Measurements from ENCODE around the gene MLH3.

The MLH3 gene

DNA sequence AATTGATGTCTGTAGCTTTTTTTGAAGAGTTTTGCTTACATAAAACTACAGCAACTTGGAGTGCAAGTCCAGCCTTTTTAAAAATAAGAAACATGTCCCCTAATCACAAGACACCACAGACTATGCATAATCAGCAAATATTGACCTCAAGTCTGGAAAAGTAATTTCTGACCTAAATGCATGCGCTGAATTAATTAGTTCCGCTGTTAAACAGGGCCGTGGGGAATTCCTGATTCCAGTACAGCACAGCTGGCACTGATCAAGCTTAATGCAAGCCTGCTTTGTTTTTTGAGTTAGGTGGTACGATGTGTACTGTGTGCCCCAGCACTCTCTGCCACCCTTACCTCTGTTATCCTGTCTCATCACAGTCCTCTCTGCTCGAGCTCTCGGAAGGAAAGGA is 9.2 kb downstream of the MLH3 start:
- no peak overlapping the region for H2AFZ ChIP-seq (ENCODE audit: low read length)
- no peak for TF ChIP-seq EZH2phosphoT487 (IDR thresholded peaks at IDR 0.05; ENCODE audit: borderline replicate concordance)
- TF ChIP-seq, protein P1, sequence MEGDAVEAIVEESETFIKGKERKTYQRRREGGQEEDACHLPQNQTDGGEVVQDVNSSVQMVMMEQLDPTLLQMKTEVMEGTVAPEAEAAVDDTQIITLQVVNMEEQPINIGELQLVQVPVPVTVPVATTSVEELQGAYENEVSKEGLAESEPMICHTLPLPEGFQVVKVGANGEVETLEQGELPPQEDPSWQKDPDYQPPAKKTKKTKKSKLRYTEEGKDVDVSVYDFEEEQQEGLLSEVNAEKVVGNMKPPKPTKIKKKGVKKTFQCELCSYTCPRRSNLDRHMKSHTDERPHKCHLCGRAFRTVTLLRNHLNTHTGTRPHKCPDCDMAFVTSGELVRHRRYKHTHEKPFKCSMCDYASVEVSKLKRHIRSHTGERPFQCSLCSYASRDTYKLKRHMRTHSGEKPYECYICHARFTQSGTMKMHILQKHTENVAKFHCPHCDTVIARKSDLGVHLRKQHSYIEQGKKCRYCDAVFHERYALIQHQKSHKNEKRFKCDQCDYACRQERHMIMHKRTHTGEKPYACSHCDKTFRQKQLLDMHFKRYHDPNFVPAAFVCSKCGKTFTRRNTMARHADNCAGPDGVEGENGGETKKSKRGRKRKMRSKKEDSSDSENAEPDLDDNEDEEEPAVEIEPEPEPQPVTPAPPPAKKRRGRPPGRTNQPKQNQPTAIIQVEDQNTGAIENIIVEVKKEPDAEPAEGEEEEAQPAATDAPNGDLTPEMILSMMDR (conservative IDR thresholded peaks at IDR 0.05; ENCODE audit: low read length), result no peak
- H3K9ac ChIP-seq (ENCODE audit: low read depth, low read length, poor library complexity, severe bottlenecking), result no peak overlapping the region
- H3K4me3 ChIP-seq (ENCODE audit: low read length, poor library complexity, severe bottlenecking), result no peak overlapping the region
- H3K4me2 ChIP-seq (ENCODE audit: low read depth, low read length, poor library complexity, severe bottlenecking), result no peak overlapping the region
- peaks cover 11% of the 10 kb centered on the region for H3K4me1 ChIP-seq (ENCODE audit: insufficient read depth, low read length, poor library complexity, severe bottlenecking)
- H3K9me2 ChIP-seq (replicated peaks; ENCODE audit: low read depth, low read length), result no peaks in the 10 kb centered on the region
- no peaks in the 10 kb centered on the region for H3F3A ChIP-seq (ENCODE audit: low read depth)
- H3K27me3 ChIP-seq (ENCODE audit: insufficient read depth, low read length, poor library complexity, severe bottlenecking), result no peaks in the 10 kb centered on the region
- H3K36me3 ChIP-seq (ENCODE audit: insufficient read depth, low read length), result no peaks in the 10 kb centered on the region
- H4K20me1 ChIP-seq (ENCODE audit: insufficient read depth, low read length, poor library complexity, severe bottlenecking), result no peaks in the 10 kb centered on the region
- H3K79me2 ChIP-seq (ENCODE audit: insufficient read depth, low read length), result no peaks in the 10 kb centered on the region
- no peaks in the 10 kb centered on the region for H3K9me3 ChIP-seq (ENCODE audit: insufficient read depth, low read depth, low read length)

DNA sequence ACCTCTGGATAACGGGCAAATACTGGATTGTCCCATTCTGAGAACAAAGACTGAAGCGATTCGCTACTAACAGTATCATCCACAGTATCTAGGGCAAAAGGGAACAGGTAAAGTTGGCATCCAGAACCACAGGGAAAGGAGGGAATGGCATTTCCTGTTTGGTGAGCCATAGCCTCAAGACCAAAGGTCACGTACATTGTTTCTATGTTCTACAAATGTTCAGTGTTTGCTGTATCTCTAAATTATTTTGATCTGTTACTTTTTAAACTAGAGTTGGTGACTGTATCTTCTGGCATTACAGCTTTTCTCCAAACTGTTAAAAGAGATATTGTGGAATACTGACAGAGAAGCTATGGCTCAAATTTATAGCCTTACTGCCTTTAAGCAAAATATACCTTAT is 9.7 kb downstream of the MLH3 start:
- Histone ChIP-seq H2AFZ (ENCODE audit: low read length) (no peak overlapping the region), H4K20me1 (ENCODE audit: insufficient read depth, low read length, poor library complexity, severe bottlenecking) (no peaks in the 10 kb centered on the region), H3K36me3 (ENCODE audit: insufficient read depth, low read length) (no peaks in the 10 kb centered on the region), H3K9ac (ENCODE audit: low read depth, low read length, poor library complexity, severe bottlenecking) (no peak overlapping the region), H3F3A (ENCODE audit: low read depth) (no peaks in the 10 kb centered on the region), H3K4me3 (ENCODE audit: low read length, poor library complexity, severe bottlenecking) (no peak overlapping the region), H3K4me1 (ENCODE audit: insufficient read depth, low read length, poor library complexity, severe bottlenecking) (peaks cover 11% of the 10 kb centered on the region), H3K79me2 (ENCODE audit: insufficient read depth, low read length) (no peaks in the 10 kb centered on the region), H3K9me2 (replicated peaks; ENCODE audit: low read depth, low read length) (no peaks in the 10 kb centered on the region), H3K27me3 (ENCODE audit: insufficient read depth, low read length, poor library complexity, severe bottlenecking) (no peaks in the 10 kb centered on the region), H3K4me2 (ENCODE audit: low read depth, low read length, poor library complexity, severe bottlenecking) (no peak overlapping the region), H3K9me3 (ENCODE audit: insufficient read depth, low read depth, low read length) (no peaks in the 10 kb centered on the region)
- TF ChIP-seq, protein P1 (conservative IDR thresholded peaks at IDR 0.05; ENCODE audit: low read length), result no peak
- no peak for TF ChIP-seq EZH2phosphoT487 (IDR thresholded peaks at IDR 0.05; ENCODE audit: borderline replicate concordance)

DNA sequence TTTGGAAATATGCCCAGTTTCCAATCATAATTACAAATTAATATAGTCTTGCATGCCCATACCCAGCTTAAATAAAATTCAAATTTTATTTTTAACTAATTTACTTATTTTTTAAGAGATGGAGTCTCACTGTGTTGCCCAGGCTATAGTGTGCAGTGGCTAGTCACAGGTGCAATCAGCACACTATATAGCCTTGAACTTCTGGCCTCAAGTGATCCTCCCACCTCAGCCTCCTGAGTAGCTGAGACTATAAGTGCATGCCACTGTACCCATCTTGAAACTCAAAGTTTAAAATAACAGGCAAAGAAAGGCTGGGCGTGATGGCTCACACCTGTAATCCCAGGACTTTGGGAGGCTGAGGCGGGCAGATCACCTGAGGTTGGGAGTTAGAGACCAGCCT is 10.3 kb downstream of the MLH3 start:
- H4K20me1 ChIP-seq (ENCODE audit: insufficient read depth, low read length, poor library complexity, severe bottlenecking), result no peaks in the 10 kb centered on the region
- H3K36me3 ChIP-seq (ENCODE audit: insufficient read depth, low read length), result no peaks in the 10 kb centered on the region
- H3K4me2 ChIP-seq (ENCODE audit: low read depth, low read length, poor library complexity, severe bottlenecking), result no peak overlapping the region
- H3K9me2 ChIP-seq (replicated peaks; ENCODE audit: low read depth, low read length), result no peaks in the 10 kb centered on the region
- H3K27me3 ChIP-seq (ENCODE audit: insufficient read depth, low read length, poor library complexity, severe bottlenecking), result no peaks in the 10 kb centered on the region
- H3K79me2 ChIP-seq (ENCODE audit: insufficient read depth, low read length), result no peaks in the 10 kb centered on the region
- peaks cover 11% of the 10 kb centered on the region for H3K4me1 ChIP-seq (ENCODE audit: insufficient read depth, low read length, poor library complexity, severe bottlenecking)
- no peak overlapping the region for H3K9ac ChIP-seq (ENCODE audit: low read depth, low read length, poor library complexity, severe bottlenecking)
- H3K9me3 ChIP-seq (ENCODE audit: insufficient read depth, low read depth, low read length), result no peaks in the 10 kb centered on the region
- no peak overlapping the region for H2AFZ ChIP-seq (ENCODE audit: low read length)
- TF ChIP-seq, protein P1 (conservative IDR thresholded peaks at IDR 0.05; ENCODE audit: low read length), result no peak
- TF ChIP-seq EZH2phosphoT487 (IDR thresholded peaks at IDR 0.05; ENCODE audit: borderline replicate concordance), result no peak
- H3F3A ChIP-seq (ENCODE audit: low read depth), result no peaks in the 10 kb centered on the region
- no peak overlapping the region for H3K4me3 ChIP-seq (ENCODE audit: low read length, poor library complexity, severe bottlenecking)

All from Loucy (cell line).